ENCODE results near the gene WDR11.

Gene WDR11, protein sequence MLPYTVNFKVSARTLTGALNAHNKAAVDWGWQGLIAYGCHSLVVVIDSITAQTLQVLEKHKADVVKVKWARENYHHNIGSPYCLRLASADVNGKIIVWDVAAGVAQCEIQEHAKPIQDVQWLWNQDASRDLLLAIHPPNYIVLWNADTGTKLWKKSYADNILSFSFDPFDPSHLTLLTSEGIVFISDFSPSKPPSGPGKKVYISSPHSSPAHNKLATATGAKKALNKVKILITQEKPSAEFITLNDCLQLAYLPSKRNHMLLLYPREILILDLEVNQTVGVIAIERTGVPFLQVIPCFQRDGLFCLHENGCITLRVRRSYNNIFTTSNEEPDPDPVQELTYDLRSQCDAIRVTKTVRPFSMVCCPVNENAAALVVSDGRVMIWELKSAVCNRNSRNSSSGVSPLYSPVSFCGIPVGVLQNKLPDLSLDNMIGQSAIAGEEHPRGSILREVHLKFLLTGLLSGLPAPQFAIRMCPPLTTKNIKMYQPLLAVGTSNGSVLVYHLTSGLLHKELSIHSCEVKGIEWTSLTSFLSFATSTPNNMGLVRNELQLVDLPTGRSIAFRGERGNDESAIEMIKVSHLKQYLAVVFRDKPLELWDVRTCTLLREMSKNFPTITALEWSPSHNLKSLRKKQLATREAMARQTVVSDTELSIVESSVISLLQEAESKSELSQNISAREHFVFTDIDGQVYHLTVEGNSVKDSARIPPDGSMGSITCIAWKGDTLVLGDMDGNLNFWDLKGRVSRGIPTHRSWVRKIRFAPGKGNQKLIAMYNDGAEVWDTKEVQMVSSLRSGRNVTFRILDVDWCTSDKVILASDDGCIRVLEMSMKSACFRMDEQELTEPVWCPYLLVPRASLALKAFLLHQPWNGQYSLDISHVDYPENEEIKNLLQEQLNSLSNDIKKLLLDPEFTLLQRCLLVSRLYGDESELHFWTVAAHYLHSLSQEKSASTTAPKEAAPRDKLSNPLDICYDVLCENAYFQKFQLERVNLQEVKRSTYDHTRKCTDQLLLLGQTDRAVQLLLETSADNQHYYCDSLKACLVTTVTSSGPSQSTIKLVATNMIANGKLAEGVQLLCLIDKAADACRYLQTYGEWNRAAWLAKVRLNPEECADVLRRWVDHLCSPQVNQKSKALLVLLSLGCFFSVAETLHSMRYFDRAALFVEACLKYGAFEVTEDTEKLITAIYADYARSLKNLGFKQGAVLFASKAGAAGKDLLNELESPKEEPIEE

DNA sequence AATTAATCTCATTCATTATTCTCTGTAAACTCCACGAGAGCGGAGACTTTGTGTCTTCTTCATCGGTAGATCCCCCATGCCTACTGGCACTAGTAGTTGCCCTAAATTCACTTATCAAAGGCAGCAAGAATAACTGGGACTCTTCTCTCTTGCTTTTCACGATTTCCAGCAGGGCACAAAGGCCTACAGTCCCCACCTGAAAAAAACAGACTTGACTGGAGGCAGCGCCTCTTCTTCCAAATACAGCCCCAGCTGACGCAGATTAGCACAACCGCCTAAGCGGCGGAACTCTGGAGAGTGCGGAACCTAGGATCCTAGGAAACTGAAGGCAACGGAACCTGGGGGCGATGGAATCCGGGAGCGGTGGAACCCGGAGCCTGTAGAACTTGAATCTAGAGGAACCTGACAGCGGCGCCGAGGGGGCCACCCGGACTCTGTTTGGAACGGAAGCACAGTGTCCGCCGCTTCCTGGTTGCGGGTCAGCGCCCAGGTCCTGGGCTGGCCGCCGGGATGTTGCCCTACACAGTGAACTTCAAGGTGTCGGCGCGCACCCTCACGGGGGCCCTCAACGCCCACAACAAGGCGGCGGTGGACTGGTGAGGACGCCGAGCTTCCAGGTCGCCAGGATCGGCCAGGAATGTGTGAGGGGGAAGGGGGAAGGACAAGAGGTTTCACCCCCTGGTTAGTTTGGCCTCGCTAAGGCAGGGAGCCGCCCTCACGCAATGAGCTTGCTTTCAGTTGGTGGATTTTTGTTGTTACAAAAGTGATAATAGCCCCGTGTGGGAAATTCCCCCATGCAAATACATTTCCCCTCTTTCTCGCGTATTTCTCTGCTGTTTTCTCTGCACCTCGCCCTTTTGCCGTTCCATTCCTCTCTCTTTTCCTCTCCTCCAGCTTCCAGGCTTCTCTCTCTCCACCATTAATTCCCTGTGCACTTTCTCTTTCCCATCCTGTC lies at the start of gene WDR11:
TSS of gene WDR11 (plus strand) at position 452 of the 955 bp plus-strand sequence. CDS start at position 511, 59 bp downstream.
- peak; percentile 97 for DNase-seq

- no peak for DNase-seq
Measured at GRCh38 chr10:120802935-120803334, 48.2 kb upstream of the WDR11 start.

GRCh38 chr10:120803972-120804371 lies 47.2 kb upstream of the WDR11 start:
- no peak for DNase-seq

DNA sequence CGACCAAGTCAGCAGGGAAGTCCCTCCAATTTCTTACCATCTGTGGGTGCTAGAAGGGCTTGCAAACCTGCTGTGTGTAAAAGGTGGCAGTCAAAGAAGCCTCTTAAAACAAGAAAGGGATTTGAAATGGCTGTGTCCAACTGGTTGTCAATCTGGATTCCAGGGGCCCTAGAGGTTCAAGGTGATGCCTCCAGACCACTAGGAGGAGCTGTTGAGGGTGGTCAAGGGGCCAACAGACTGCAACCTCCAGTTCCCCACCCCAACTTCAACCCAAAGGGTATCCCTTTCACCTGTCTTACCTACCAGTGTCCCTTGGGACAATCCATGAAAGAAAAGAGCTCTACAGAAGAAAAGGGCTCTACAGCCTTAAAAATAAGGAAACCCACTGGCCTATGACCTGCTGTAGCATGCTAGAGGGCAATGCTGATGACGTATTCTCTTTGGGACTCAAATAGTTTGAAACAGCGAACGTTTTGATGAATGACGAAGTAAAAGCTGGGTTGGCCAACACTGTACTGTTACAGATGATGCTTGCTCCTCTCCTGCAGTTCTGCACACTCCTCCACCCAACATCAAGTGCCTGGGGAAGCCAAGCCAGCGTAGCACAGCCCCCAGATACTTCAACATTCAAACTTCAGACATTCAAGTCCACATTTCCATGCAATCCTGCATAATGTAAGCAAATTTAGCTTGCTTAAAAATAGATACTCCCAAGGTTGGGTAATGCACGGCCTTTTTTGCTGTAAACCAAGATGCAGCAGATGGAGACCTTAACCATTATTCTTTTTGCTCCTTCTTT lies 45.9 kb upstream of the WDR11 start:
- DNase-seq, result no peak

DNA sequence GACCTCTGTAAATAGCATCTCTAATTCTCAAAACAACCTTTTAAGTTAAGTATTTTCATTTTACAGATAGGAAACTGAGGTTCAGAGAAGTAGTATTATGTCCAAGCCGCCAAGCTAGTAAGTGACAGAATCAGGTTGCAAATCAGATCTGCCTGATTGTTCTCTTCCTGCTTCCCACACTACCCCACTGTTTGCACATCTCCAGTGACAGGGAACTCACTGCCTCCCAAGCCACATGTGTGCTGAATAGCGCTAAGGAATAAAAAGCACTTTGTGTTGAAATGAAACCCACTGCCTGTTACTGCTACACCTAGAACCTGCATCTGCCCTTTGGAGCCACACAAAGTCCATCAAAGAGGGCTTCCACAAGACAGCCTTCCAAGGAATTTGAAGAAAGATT lies 45.1 kb upstream of the WDR11 start:
- no peak for DNase-seq

GRCh38 chr10:120810298-120810697 lies 40.9 kb upstream of the WDR11 start:
- no peak for DNase-seq

DNA sequence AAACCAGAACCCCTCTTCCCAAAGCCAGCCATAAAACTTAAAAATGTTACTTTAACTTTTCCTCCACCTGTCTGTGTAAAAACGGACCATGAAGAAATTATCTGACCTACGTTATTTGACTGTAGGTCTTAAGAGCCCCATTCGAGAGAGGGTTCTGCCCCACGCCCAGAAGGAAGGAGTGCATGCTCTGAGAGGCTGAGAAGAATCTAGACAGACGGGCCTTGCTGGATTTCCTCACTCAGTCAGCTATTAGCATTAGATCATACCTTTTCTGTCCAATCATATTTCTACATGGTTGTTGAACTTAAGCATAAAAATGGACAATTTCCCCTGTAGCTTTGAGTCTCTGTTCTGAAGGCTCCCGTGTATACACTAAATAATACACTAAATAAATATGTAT lies 38.1 kb upstream of the WDR11 start:
- DNase-seq, result no peak

DNA sequence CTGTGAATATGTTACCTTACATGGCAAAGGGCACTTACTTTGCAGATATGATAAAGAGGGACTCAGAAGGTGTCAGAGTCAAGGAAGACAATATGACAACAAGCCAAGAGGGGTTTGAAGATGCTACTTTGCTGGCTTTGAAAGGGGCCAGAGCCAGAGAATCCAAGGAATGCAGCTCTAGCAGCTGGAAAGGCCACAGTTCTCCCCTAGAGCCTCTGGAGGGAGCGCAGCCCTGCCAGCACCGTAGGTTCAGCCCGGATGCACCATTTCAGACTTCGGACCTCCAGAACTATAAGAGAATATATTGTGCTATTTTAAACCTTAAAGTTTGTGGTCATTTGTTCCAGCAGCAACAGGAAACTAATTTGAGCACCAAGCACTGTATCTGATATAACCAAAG lies 32.9 kb upstream of the WDR11 start:
- DNase-seq, result no peak

DNA sequence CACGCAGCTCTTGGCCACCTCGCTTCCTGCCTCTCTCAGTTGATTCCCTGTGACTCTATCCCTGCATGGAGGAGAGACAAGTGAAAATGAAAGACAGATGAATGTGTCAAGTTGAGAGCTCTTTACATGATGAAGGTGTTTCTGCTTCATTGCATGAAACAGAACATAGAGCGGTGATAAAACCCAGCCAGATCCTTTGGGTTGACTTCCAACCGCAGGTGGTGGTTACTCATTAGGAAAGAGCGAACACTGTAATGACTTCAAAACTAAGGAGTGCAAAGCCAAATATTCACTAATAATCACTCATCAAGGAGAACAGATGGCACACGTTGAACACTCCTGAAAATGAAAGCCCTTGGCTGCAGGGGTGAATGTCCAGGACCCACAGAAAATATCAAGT lies 31.8 kb upstream of the WDR11 start:
- DNase-seq, result no peak

DNA sequence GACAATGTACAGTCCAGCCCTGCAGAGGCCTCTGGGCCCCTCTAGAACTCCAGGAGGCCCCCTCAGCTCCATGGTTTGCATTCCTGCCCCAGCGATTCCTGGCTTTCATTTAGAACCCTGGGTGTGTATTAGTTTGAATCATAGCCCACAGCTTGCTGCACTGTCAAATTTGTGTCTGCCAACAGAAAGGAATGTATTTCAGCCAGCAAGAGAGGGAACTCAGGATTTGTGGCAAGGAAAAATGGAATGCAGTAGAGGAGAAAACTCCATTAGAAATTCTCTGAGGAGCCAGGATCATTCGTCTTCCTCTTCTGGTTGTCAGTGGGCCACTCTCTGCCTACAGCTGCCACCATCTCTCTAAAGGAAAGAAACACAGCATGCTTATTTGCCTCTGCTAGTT lies 27.9 kb upstream of the WDR11 start:
- no peak for DNase-seq

- DNase-seq, result peak; percentile 59
Measured at GRCh38 chr10:120824881-120825309, 26.3 kb upstream of the WDR11 start.

DNA sequence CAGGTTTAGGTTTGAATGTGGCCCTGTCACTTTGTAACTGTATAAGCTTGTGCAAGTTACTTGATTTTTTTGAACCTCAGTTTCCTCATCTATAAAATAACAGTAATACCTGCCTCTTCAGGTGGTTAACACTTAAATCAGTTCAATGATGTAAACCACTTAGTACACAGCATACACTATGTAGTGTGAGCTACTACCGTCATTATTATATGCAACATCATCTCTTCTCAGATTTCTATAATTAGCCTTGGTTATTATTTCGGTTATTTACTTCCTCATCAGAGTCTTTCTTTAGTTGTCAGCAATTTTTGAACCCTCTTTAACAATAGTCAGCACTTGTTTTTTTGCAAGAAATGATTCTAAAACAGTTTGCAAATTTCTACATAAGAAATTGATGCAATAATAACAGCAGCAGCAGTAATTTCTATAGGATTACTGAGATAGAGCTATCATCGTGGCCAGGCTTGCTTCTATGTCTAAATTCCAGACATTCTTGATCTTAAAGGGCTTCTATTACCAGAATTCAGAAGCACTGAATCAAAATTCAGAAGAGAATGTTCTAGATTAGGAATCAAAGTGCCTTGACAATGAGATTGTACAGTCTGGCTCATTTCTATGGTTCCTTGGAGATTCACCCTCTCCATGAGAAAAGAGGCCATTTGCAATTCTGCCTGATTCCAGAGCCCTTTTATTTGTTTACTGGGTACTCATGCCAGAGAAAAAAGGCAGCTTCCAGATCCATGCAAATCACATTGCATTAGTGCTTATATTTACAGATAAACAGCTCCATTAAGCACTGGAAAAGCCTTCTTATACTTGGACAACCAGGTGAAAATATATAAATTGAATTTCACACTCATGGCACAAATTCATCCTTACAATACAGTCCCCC lies 25.0 kb upstream of the WDR11 start:
- DNase-seq, result no peak

- no peak for DNase-seq
Measured at GRCh38 chr10:120827251-120827875, 23.8 kb upstream of the WDR11 start.

- no peak for DNase-seq
Measured at GRCh38 chr10:120828763-120829319, 22.3 kb upstream of the WDR11 start.

DNA sequence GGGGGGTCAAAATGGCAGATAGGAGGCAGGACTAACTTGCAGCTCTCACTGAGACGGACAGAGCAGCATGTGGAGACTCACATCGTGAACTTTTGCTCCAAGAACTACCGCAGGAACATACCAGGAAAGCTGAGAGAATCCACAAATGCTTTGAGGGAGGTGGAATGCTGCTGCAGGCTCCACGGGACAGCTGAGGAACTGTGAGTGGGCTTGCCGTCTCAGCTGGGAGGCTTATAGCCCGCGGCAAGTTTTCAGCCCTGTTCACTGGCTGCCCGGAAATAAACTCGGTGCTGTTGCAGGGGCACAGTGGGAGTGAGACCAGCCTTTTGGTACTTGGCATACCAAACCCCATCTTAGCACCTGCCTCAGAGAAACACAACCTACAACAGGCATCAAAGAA lies 19.1 kb upstream of the WDR11 start:
- no peak for DNase-seq

GRCh38 chr10:120833222-120833928 lies 17.8 kb upstream of the WDR11 start:
- DNase-seq, result no peak

- DNase-seq, result no peak
Measured at GRCh38 chr10:120835603-120836002, 15.6 kb upstream of the WDR11 start.

GRCh38 chr10:120838941-120839340 lies 12.2 kb upstream of the WDR11 start:
- DNase-seq, result no peak
